Measurements from ENCODE around the gene EEF1A2. TPM values are rescaled to one million over a fixed set of nuclear protein-coding genes. Genes with fewer than 3 reads are reported as not detected.

The EEF1A2 gene
- total RNA-seq, 1 experiment from 2014 or later = 32.0 TPM

DNA sequence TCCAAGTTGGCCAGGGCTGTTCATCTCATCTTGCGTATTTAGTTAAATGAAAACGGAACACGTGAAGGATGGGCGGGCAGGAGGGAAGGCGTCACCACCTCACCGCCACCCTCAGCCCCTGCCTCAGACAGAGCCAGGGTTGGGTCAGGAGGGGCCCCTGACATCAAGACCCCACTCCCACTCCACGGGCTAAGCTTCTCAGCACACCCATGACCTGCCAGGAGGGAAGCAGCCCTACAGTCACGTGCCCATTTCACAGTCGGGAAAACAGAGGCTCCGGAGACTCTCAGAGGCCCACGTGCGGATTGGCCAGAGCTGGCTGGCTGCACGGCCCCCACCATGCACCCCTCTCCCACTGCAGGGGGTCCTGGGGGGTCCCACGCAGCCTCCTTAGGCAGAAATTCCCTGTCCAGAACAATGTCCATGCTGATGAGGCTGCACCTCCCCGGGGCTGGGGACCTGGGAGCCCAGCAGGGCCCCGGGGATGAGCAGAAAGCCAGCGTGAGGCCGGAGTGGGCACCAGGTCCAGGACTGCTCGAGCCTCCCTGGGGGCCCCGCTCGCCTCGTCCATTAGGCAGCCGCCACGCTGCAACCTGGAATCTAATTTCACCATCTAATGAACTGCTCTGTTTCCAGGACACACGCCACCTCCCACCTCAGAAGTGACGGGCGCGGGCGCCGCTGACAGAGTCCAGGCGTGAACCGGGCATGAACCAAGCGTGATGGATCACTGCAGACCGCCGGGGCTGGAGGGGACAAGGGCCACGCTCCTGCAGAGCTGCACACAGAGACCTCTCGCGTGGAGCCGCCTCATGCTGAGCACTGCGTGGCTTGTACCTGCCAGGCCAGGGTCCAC, 42.2 kb downstream of the EEF1A2 start:
- CTCF ChIA-PET = no interaction called here
- Mint-ChIP-seq H3K4me1 (ENCODE audit: low read depth, unreplicated experiment) (no peaks in the 10 kb centered on the region), H3K4me3 (ENCODE audit: unreplicated experiment) (no peak overlapping the region), H3K9me3 (ENCODE audit: unreplicated experiment) (no peaks in the 10 kb centered on the region), H3K36me3 (ENCODE audit: insufficient read depth, unreplicated experiment) (no peaks in the 10 kb centered on the region), H3K27ac (ENCODE audit: unreplicated experiment) (no peak overlapping the region), H3K27me3 (ENCODE audit: insufficient read depth, unreplicated experiment) (peaks cover 44% of the 10 kb centered on the region)
- intact Hi-C loops (cut with micrococcal nuclease; ENCODE audit: unreplicated experiment) = no loop called here
- Histone ChIP-seq H3K4me3 (ENCODE audit: low read depth, low read length) (no peak overlapping the region), H3K9me3 (no peaks in the 10 kb centered on the region), H3K4me1 (no peaks in the 10 kb centered on the region), H3K27me3 (replicated peaks; ENCODE audit: control insufficient read depth, insufficient read depth, low read length) (peaks cover 9% of the 10 kb centered on the region), H3K36me3 (ENCODE audit: control insufficient read depth, insufficient read depth, low read length) (no peaks in the 10 kb centered on the region)
- POLR2A ChIA-PET = no interaction called here
- BruUV-seq (replicated peaks) = no TSS peak
- DNase-seq = no peak
- TF ChIP-seq, protein P1, sequence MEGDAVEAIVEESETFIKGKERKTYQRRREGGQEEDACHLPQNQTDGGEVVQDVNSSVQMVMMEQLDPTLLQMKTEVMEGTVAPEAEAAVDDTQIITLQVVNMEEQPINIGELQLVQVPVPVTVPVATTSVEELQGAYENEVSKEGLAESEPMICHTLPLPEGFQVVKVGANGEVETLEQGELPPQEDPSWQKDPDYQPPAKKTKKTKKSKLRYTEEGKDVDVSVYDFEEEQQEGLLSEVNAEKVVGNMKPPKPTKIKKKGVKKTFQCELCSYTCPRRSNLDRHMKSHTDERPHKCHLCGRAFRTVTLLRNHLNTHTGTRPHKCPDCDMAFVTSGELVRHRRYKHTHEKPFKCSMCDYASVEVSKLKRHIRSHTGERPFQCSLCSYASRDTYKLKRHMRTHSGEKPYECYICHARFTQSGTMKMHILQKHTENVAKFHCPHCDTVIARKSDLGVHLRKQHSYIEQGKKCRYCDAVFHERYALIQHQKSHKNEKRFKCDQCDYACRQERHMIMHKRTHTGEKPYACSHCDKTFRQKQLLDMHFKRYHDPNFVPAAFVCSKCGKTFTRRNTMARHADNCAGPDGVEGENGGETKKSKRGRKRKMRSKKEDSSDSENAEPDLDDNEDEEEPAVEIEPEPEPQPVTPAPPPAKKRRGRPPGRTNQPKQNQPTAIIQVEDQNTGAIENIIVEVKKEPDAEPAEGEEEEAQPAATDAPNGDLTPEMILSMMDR (IDR thresholded peaks at IDR 0.05; ENCODE audit: insufficient read depth in 1 of 2, low read depth in 1 of 2, low read length in 1 of 2, severe bottlenecking in 1 of 2, unreplicated experiment in 1 of 2) = no peak

DNA sequence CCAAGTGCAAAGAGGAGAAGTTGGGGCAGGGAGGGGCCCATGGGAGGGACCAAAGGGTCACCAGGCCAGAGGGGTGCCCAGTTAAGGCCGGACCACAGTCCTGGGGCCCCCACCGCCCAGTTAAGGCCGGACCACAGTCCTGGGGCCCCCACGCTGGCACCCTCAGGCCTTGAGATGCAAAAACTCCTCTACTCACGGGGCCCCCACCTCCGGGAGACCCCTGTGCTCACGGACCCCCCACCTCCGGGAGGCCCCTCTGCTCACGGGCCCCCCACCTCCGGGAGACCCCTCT, 43.4 kb downstream of the EEF1A2 start:
- Mint-ChIP-seq H3K36me3 (ENCODE audit: insufficient read depth, unreplicated experiment) (no peaks in the 10 kb centered on the region), H3K27me3 (ENCODE audit: insufficient read depth, unreplicated experiment) (peaks cover 36% of the 10 kb centered on the region), H3K9me3 (ENCODE audit: unreplicated experiment) (no peaks in the 10 kb centered on the region), H3K4me1 (ENCODE audit: low read depth, unreplicated experiment) (no peaks in the 10 kb centered on the region), H3K27ac (ENCODE audit: unreplicated experiment) (no peak overlapping the region), H3K4me3 (ENCODE audit: unreplicated experiment) (no peak overlapping the region)
- TF ChIP-seq, protein P1 (IDR thresholded peaks at IDR 0.05; ENCODE audit: insufficient read depth in 1 of 2, low read depth in 1 of 2, low read length in 1 of 2, severe bottlenecking in 1 of 2, unreplicated experiment in 1 of 2) = no peak
- DNase-seq = no peak
- POLR2A ChIA-PET = no interaction called here
- H3K4me3 ChIP-seq (ENCODE audit: low read depth, low read length) = no peak overlapping the region
- no peaks in the 10 kb centered on the region for H3K4me1 ChIP-seq
- intact Hi-C loops (cut with micrococcal nuclease; ENCODE audit: unreplicated experiment) = no loop called here
- no peaks in the 10 kb centered on the region for H3K9me3 ChIP-seq
- no TSS peak for BruUV-seq (replicated peaks)
- H3K36me3 ChIP-seq (ENCODE audit: control insufficient read depth, insufficient read depth, low read length) = no peaks in the 10 kb centered on the region
- CTCF ChIA-PET = no interaction called here
- peaks cover 9% of the 10 kb centered on the region for H3K27me3 ChIP-seq (replicated peaks; ENCODE audit: control insufficient read depth, insufficient read depth, low read length)

DNA sequence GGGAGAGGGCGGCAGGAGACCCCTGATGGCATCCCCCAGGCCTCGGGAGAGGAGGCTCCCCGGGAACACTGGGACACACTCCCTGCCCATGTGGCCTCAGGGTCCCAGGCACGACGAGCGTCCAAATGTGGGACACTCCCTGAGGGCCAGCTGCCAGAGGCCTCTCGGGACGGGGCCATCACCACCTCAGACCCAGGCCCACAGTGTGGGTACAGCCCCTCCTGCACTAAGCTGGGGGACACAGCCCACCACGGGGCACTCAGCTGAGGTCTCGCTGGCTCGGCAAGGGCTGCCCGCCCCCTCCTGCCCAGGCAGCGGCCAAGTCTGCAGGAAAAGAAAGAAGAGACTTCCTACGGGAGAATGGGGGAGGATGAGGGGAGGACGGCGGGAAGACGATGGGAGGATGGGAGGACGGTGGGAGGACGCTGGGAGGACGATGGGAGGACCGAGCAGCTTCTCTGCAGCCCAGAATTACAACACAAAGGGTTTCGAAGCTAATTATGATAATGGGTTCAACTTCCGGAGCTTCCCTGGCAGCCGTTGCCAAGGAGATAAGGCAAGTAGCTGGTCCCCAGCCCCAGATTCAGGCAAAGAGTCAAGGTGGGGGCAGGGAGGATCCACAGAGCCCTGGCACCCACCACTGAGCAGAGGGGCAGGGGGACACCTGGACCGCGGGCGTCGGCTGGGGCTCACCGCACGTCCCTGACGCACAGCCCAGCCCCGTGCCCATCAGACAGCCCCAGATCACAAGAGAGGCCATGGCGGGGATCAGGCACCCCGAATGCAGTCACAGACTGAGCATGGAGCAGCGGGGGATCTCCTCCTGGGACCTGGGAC, 43.9 kb downstream of the EEF1A2 start:
- TF ChIP-seq, protein P1 (IDR thresholded peaks at IDR 0.05; ENCODE audit: insufficient read depth in 1 of 2, low read depth in 1 of 2, low read length in 1 of 2, severe bottlenecking in 1 of 2, unreplicated experiment in 1 of 2) = no peak
- BruUV-seq (replicated peaks) = no TSS peak

More for the DNA sequence above, 43.9 kb downstream of the EEF1A2 start:
- H3K4me3 ChIP-seq (ENCODE audit: low read depth, low read length) = no peak overlapping the region
- Mint-ChIP-seq H3K36me3 (ENCODE audit: insufficient read depth, unreplicated experiment) (no peaks in the 10 kb centered on the region), H3K27me3 (ENCODE audit: insufficient read depth, unreplicated experiment) (peaks cover 32% of the 10 kb centered on the region), H3K9me3 (ENCODE audit: unreplicated experiment) (no peaks in the 10 kb centered on the region), H3K27ac (ENCODE audit: unreplicated experiment) (no peak overlapping the region), H3K4me1 (ENCODE audit: low read depth, unreplicated experiment) (no peaks in the 10 kb centered on the region), H3K4me3 (ENCODE audit: unreplicated experiment) (no peak overlapping the region)
- no peaks in the 10 kb centered on the region for H3K9me3 ChIP-seq
- H3K27me3 ChIP-seq (replicated peaks; ENCODE audit: control insufficient read depth, insufficient read depth, low read length) = peaks cover 9% of the 10 kb centered on the region
- no peaks in the 10 kb centered on the region for H3K36me3 ChIP-seq (ENCODE audit: control insufficient read depth, insufficient read depth, low read length)
- H3K4me1 ChIP-seq = no peaks in the 10 kb centered on the region
- DNase-seq = no peak
- POLR2A ChIA-PET = no interaction called here
- CTCF ChIA-PET = no interaction called here
- intact Hi-C loops (cut with micrococcal nuclease; ENCODE audit: unreplicated experiment) = no loop called here

Data from Caco-2 (cell line).